WERI-Rb-1 (cell line): ENCODE data around the gene CAB39L.

Experiments
- DNase-seq: peaks from one replicate; pipeline ENCODE4 v3.0.0-alpha.2; 2020
- H3K27ac ChIP-seq: fragments of 250-450 bp; sonication (Bioruptor Pico); 2 replicates; pipeline ENCODE4 v1.5.1; 2020; ENCODE audit warnings: mild to moderate bottlenecking, moderate library complexity
- H3K27me3 ChIP-seq: fragments of 250-450 bp; sonication (Bioruptor Pico); 2 replicates; pipeline ENCODE4 v1.5.1; 2021; ENCODE audit warnings: mild to moderate bottlenecking, low read depth, moderate library complexity; ENCODE audit not compliant: insufficient read depth, severe bottlenecking
- H3K36me3 ChIP-seq: fragments of 250-450 bp; sonication (Bioruptor Pico); 2 replicates; pipeline ENCODE4 v1.5.1; 2020; ENCODE audit warnings: mild to moderate bottlenecking, moderate library complexity
- H3K4me3 ChIP-seq: 2 replicates; pipeline ENCODE4 v1.5.1; 2011; ENCODE audit warnings: low read depth, mild to moderate bottlenecking, control low read depth, low read length
- H3K9me3 ChIP-seq: fragments of 250-450 bp; sonication (Bioruptor Pico); 2 replicates; pipeline ENCODE4 v1.5.1; 2021; ENCODE audit warnings: mild to moderate bottlenecking, moderate library complexity; ENCODE audit not compliant: severe bottlenecking
- TF ChIP-seq, protein P1 (sequence below): IDR thresholded peaks from 2 replicates; pipeline ENCODE4 v1.5.1; 2011; ENCODE audit warnings: low read depth, mild to moderate bottlenecking, control low read depth, inconsistent platforms, low read length

Gene CAB39L

DNA sequence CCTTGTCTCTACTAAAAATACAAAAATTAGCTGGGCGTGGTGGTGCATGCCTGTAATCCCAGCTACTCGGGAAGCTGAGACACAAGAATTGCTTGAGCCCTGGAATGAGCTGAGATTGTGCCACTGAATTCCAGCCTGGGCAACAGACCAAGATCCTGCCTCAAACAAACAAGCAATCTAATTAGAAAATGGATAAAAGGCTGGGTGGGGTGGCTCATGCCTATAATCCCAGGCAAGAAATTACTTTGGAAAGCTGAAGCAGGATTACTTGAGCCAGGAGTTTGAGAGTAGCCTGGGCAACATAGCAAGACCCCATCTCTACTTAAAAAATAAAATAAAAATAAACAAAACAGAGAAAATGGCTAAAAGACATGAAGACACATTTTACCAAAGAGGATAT, 77.0 kb downstream of the CAB39L start:
- Histone ChIP-seq H3K4me3 (no peak overlapping the region), H3K27ac (no peak overlapping the region), H3K27me3 (no peaks in the 10 kb centered on the region), H3K36me3 (no peaks in the 10 kb centered on the region), H3K9me3 (no peaks in the 10 kb centered on the region)
- TF ChIP-seq, protein P1, sequence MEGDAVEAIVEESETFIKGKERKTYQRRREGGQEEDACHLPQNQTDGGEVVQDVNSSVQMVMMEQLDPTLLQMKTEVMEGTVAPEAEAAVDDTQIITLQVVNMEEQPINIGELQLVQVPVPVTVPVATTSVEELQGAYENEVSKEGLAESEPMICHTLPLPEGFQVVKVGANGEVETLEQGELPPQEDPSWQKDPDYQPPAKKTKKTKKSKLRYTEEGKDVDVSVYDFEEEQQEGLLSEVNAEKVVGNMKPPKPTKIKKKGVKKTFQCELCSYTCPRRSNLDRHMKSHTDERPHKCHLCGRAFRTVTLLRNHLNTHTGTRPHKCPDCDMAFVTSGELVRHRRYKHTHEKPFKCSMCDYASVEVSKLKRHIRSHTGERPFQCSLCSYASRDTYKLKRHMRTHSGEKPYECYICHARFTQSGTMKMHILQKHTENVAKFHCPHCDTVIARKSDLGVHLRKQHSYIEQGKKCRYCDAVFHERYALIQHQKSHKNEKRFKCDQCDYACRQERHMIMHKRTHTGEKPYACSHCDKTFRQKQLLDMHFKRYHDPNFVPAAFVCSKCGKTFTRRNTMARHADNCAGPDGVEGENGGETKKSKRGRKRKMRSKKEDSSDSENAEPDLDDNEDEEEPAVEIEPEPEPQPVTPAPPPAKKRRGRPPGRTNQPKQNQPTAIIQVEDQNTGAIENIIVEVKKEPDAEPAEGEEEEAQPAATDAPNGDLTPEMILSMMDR: no peak
- no peak for DNase-seq

DNA sequence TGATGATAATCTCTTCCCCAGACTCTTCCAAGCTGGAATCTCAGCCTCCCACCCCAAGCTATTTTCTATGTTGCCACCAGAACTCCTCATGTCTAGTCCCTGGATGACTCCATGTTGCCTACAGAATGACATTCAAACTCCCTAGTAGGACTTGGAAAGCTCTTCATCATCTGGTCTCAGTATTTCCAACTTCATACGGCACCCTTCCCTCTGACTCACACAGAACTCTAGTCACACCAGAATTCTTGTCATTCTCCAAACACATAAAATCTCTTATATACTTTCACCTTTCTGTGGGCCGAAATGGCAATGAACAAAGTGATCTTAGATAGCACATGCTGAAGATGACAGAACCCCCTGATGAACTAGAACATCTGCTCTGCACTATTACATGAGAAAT, 86.2 kb downstream of the CAB39L start:
- TF ChIP-seq, protein P1: no peak

DNA sequence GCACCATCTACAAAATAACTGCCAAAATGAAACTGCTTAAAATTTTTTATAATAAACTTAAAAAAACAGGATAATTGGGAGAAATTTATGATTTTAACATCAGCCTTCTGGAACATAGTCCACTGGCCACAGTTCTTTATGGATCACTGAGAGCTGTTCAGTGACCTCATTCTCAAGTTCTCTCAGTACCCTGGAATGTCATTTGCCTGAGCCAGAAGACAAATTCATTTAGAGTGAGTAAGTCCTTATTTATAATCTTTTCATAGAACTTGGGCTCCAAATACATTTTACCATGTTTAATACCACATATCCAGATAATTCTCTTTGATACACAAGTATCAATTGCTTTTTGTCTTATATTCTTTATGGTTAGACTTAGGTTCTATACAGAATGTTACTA, 87.6 kb downstream of the CAB39L start:
- Histone ChIP-seq H3K27me3 (no peaks in the 10 kb centered on the region), H3K27ac (no peak overlapping the region), H3K36me3 (no peaks in the 10 kb centered on the region), H3K9me3 (no peaks in the 10 kb centered on the region), H3K4me3 (no peak overlapping the region)
- no peak for DNase-seq
- TF ChIP-seq, protein P1: no peak

More for the DNA sequence above, 86.2 kb downstream of the CAB39L start:
- no peak overlapping the region for H3K27ac ChIP-seq
- H3K36me3 ChIP-seq: no peaks in the 10 kb centered on the region
- no peak overlapping the region for H3K4me3 ChIP-seq
- no peak for DNase-seq
- no peaks in the 10 kb centered on the region for H3K27me3 ChIP-seq
- H3K9me3 ChIP-seq: no peaks in the 10 kb centered on the region

DNA sequence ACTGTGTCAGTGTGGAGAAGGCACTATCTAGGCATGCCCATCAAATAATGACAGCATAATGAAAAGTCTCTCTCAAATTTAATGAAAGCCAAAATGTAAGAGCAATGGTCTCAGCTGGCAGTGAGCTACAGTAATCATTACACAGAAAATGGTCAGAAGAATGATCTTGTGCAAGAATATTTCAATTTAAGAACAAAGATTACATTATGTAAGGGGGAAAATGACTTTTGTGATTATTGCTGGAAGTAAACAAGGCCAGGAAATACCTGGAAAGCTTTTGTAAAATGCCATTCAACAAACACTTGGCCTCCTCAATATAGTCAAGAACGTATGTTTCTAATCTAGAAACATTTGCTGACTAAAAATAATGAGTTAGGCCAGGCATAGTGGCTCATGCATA, 89.1 kb downstream of the CAB39L start:
- TF ChIP-seq, protein P1: no peak
- H3K27ac ChIP-seq: no peak overlapping the region
- no peaks in the 10 kb centered on the region for H3K27me3 ChIP-seq
- no peaks in the 10 kb centered on the region for H3K36me3 ChIP-seq
- H3K9me3 ChIP-seq: no peaks in the 10 kb centered on the region
- DNase-seq: no peak
- no peak overlapping the region for H3K4me3 ChIP-seq

DNA sequence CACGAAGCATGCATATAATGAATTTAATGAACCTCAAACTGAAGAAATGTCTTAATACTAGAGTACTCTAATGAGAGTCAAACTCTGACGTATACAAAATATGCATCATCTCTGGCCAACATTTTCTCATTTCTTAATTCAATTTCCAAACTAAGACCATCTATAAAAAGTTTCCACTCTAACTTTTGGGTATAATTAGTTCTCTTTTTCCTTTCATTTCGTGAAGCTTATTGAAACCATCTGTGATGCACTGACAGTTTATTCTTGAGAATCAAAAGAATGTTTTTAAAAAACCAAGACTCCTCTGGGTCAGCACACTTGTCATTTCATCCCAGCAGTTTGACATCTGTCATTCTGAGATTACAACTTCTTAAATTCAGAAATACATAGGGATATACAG, 90.0 kb downstream of the CAB39L start:
- no peaks in the 10 kb centered on the region for H3K9me3 ChIP-seq
- no peaks in the 10 kb centered on the region for H3K36me3 ChIP-seq
- no peaks in the 10 kb centered on the region for H3K27me3 ChIP-seq
- no peak for DNase-seq
- H3K4me3 ChIP-seq: no peak overlapping the region
- TF ChIP-seq, protein P1: no peak
- H3K27ac ChIP-seq: no peak overlapping the region

DNA sequence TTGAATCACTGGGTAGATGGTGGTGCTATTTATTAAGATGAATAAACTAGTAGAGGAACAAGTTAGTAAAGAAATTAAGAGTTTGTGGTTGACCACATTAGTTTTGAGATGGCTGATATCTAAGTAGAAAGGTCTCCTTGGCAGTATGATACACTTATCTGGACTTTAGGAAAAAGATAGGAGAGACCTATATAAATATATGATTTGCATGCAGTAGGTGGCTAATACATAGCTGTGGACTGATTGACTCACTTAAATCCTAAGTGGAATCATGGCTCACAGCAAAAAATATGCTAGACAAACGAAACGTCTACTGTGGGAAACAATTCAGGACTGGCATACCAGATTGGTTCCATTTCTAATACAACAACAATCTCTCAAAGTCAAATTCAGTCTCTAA, 92.0 kb downstream of the CAB39L start:
- no peak overlapping the region for H3K4me3 ChIP-seq

More for the DNA sequence above, 92.0 kb downstream of the CAB39L start:
- Histone ChIP-seq H3K27me3 (no peaks in the 10 kb centered on the region), H3K9me3 (no peaks in the 10 kb centered on the region), H3K27ac (no peak overlapping the region), H3K36me3 (no peaks in the 10 kb centered on the region)
- TF ChIP-seq, protein P1: no peak
- no peak for DNase-seq
